ENCODE data around the gene TPGS2. TPM values are rescaled to one million over a fixed set of nuclear protein-coding genes. Genes with fewer than 3 reads are reported as not detected.
"Not testable (repeated sequence)": the region's sequence is repeated elsewhere in the genome, so short reads cannot be mapped to it uniquely, and the experiment has no call there.

Gene TPGS2
- polyA plus RNA-seq, 5 donors: 130 to 196 (median 167) TPM

DNA sequence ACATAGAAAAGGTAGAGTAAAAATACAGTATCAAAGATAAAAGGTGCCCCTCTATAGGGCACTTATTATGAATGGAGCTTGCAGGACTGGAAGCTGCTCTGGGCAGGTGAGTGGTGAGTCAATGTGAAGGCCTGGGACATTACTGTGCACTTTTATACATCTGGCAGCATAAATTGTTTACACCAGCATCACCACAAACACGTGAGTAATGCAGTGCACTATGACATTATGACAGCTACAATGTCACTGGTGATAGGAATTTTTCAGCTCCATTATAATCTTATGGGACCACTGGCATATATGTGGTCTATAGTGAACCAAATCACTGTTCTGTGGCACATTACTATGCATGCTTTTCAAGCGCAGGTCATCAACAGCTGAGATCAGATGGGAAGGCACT lies 48.1 kb downstream of the TPGS2 start:
- DNase-seq: no peak

DNA sequence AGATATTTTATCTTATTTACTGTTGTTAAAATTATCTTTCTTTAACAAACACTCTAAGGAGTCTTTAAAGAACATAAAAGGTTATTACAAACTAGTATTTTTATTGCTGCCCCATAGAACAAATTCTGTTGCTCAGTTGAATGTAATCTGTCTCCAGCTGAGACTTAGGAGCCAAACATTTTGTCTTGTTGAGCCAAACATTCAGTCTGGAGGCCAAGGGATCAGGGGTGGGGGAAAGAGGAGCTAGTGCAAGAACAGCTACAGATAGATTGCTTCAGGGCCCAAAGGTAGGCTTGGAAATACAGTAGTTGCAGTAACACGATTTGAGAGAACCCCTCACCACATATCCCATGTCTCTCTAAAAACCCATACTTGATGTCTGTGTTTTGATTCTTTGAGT lies 51.2 kb downstream of the TPGS2 start:
- no peak for DNase-seq

DNA sequence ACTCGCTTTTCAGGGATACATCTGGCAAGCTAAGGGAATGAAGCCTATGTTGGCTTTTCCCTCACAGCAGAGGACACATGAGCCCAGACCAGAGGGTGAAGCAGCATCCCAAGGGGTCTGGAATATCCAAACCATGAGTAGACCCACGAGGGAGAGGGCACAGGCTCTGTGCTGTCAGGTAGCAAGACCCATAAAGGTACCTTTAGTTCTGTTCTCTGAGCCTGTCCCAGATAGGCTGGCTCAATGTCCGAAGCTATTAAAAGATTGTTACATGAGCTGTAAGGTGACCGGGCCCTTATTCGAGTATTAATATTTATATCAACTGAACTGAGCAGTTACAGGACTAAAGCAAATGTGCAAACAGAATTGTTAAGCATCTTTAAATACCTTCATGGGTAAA lies 52.2 kb downstream of the TPGS2 start:
- DNase-seq: no peak

DNA sequence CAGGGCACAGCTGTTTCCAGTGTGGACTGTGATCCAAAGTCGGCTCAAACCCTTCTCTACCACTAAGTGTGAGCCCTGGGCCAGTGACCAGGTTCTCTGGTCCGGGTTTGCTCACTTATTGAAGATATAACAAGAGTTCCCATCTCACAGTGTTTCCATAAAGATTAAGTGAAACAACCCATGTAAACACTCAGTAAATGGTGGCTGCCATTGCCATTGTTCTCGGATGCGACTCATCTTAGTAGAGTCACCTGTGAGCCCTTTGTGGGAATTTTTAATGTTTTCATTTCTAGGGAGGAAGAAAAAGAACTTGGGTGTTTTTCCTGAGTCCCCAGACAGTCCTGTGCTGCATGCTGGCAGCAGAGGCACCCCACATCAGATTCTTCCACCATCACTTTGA lies 53.4 kb downstream of the TPGS2 start:
- no peak for DNase-seq

DNA sequence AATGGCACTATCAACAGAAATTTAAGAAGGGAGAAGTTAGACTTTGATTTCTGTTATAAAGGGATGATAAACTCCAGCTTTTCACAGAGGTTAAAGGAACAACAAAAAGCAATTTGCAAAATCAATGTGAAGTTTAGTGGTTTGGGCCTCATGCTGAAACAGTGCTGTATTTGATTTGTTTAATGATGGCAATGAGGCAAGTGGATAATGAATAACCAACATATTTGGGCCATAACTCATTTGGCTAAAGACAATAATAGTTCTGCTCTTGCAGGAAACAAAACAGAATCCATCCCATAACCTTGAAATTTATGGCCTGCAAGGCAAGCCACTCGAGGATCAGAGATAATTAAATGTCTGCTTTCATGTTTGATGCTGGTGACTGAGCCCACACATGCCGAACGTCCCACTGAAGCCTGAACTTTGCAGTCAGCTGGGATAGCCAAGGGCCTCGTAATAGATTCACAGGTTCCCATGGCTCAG lies 56.5 kb downstream of the TPGS2 start:
- no peak for DNase-seq

DNA sequence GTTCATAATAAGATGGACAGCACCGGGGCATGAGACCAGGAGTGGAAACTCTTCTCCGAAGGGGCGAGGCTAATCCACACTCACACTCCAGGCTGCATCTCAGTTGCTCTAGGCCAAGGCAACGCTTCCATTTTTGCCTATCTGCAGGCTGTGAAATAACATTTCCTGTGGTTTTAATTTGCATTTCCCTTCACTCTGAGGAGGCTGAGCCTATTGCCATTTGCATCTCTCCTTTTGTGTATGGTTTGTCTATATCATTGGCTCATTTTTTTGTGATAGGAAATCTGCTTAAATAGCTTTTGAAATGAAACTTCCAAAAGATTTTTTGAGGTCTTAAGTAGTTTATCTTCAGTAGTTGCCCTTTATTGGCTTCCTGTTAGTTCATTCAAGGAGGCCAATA lies 57.6 kb downstream of the TPGS2 start:
- no peak for DNase-seq

DNA sequence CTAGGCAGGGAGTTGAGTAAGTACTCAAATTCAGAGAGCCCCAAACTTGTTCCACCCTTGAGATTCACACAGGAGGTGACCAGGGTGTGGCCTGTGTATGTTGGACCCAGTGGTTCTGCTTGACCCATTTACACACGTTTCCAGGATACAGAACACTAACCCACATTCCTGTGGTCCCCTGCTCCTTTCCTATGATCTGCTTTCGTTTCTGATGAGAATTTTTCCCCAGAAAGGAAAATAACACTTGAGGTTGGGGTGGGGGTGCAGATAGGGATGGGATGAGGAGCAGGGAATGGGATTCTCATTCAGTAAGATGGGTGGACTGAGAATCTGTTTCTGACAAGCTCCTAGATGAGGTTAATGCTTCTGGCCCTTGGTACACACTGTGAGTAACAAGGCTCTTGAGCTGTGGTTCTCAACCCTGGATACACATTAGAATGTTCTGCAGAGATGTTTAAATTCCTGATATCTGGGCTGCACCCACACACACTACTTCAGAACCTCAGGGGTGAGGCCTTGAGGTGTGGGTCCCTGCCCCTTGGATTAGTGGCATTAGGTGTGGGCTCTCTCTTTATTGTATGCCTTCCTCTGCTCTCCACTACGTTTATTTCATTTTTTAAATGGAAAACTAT lies 58.4 kb downstream of the TPGS2 start:
- DNase-seq: no peak

DNA sequence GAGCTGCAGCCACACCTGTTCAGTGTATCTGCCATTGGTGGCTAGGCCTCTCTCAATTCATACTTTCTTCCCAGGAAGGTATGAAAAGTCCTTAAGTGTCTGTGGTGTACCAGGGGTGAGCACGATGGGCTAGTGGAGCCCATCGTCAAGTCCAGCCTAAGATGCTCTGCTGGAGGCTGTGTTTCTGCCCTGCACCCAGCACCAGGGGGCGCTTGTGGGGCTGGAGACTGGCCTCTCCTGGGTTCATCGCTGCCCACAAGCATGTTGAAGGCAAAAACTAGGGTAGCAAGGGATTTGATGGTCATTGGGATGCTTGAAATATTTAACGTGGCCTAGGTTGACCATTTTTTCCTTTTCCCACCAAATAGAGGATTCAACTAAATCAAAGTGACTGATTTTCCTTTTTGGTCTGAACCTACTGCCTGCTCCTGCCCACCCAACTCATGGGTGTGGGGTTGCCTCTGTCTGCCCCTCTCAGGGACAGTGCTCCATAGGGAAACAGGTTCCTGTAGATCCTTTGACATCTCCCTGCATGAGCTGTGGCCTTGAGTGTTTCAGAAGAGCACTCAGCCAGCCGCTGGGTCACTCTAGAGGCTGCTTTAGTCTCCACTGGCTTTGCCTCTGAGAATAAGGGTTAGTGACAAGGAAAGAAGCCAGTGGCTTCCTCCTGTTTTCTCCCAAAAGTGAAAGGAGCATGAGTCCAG lies 59.0 kb downstream of the TPGS2 start:
- DNase-seq: no peak

DNA sequence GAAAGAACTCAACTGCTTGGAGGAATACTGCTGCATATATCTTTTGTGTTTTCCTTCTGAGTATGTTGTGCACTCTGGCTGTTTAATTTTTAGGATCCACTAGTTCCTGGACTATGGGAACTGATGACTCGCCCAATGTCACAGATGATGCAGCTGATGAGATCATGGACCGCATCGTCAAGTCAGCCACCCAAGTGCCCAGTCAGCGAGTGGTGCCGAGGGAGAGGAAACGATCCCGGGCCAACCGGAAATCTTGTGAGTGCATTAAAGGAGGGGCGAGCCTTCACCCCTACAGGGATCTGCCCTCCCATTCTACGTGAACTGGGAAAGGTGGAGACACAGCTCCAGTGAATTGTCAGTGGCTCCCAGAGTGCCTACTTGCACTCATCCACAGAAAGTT lies 59.6 kb downstream of the TPGS2 start:
- DNase-seq: no peak

DNA sequence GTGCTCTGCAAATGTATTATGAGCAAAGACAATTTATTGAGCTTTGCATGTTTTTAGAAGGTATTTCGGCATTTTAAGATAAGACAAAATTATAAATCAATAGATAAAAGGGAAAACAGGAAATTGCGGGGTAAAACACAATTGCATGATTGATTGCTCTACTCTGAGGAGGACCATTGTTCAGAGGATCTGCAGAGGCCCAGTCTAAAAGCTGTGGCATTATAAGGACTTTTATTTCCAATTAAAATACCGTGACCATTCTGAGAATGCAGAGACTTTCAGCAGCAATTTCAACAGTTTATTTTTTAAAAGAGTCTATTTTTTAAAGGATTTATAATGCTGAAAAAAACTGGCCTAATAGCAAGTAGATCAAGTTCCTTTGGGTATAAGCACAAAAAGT lies 62.0 kb downstream of the TPGS2 start:
- DNase-seq: no peak

DNA sequence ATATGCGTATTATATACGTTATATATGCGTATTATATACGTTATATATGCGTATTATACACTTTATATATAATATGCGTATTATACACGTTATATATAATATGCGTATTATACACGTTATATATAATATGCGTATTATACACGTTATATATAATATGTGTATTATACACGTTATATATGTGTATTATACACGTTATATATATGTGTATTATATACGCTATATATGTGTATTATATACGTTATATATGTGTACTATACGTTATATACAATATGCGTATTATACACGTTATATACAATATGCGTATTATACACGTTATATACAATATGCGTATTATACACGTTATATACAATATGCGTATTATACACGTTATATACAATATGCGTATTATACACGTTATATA lies 65.8 kb downstream of the TPGS2 start:
- DNase-seq: not testable (repeated sequence)

DNA sequence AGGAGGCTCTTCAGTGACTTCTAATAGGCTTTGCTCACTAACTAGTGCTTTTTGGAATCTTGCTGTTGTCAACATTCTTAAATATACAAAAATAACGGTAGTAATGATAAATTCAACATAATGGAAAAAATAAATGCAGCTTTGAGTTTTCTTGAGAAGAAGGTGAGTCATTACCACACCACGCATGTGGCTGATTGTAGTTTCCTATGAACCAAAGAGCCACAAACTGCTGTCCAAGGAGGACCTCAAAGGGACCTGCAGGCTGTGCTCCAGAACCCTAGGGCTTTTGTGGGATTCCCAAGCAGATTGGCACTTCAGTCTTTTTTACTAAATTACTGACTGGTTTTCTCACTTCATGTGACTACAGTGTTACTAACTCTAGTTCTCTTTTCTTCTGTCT lies 66.7 kb downstream of the TPGS2 start:
- no peak for DNase-seq

DNA sequence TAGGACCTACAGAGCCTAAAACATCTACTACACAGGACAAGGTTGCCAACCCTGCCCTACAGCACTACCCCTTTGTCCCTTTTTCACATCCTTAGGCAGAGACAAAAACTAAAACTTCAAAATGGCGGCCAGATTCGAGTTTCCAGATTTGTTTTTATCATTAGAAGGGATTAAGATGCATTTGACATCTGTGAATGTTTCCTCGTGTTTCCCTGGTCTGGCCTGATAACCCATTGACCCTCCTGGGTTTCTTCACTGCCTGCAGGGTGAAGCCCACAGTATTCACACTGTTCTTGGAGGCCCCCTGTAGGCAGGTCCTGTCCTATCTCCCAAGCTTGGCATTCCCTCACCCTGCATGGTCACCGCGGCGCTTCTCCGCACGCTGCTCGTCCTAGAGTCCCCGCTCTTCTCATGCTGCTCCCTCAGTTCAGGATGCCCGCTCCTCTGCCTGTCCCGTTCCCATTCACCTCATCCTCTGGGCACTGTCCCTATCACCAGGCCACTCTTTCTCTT lies 67.6 kb downstream of the TPGS2 start:
- no peak for DNase-seq

DNA sequence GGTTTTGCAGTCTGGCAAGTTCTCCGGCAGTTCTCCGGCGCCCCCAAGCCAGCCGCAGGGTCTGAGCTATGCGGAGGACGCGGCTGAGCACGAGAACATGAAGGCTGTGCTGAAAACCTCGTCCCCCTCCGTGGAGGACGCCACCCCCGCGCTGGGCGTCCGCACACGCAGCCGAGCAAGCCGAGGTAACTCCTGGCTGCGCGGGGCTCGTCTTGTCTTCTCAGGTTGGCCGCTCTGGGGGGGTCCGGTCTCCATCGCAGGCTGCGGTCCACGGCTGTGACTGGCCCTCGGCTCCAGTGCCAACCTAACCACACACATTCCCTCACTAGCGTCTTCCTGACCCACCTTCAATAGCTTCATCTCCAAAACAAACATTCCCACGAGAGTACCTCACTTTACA lies 68.2 kb downstream of the TPGS2 start:
- DNase-seq: no peak

DNA sequence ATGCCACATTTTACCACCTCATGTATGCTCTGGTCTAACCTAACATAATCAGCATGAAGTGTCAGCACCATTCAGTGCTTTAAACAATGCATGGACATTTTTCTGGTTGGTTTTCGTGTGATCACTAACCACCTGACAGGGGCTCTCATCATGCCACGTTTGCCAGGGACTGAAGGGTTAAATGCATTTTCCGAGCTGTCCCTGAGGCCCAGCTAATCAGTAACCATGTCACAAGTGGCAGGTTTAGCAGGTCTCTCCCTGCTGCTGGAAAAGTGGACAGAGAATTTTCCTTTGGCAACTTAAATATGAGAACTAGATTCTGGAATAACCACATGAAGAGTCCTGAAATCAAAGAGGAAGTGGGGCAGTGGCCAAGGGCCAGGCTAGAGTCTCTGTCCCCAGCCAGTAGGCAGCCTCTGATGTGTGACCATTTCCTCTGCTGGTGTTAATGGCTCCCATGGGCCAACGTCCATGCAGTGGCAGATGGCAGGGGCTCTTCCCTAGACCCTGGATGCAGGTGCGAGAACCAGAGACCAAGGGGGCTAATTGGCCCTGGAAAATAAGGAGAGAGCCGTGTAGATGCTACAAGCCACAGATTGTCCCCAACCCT lies 69.5 kb downstream of the TPGS2 start:
- DNase-seq: no peak

DNA sequence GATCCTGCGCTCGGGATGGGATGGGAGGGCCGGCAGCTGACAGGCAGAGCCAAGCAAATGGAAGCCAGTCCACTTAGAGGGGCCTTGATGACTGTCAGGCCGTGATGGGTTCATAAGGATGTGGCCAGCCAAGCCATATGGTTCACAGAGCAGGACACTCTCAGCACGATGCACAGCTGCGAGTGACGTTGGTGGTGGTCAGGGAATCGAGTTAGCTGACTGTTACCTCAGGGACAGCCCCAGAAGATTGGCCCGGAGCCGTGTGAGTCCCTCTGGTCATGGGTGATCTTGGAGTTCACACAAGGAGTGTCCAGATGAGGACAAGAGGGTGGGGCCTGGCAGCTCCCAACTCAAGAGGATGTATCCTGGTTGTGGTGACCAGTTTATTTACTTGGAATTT lies 70.2 kb downstream of the TPGS2 start:
- DNase-seq: no peak

DNA sequence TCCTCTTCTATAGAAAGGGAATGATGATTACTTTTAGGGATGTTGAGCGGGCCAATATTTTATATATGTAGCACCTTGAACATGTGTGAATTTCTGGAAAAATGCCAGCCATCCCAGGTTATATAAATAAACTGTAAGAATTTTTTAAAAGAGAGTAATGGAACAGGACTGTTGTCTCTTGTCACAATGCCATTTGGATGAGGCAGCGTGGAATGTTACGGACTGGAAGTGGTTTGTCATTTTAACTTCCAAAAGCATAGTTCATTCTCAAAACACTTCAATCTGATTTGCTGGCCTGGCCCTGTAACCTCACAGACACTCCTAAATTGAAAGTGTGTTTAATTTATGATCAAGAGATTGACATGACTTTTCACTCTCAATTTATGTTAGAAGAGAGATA lies 70.8 kb downstream of the TPGS2 start:
- DNase-seq: no peak

DNA sequence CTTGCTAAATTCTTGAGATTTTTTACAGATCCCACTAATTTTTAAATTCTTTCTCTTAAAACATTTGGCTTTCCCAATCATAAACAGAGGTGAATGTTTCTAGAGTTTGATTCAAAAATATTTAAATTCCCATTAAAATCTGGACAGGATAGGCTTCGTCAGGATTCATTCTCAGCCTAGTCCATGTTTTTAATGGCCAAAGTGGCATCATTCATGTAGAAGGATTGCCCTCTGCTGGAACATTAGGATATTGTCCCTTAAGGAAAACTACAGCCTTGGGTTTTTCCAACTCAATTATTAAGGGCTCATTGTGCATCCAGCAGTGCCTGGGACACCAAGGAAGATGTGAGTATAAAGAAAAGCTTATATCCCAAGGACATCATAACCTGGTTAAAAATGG lies 71.7 kb downstream of the TPGS2 start:
- DNase-seq: peak; percentile 16 to 45

DNA sequence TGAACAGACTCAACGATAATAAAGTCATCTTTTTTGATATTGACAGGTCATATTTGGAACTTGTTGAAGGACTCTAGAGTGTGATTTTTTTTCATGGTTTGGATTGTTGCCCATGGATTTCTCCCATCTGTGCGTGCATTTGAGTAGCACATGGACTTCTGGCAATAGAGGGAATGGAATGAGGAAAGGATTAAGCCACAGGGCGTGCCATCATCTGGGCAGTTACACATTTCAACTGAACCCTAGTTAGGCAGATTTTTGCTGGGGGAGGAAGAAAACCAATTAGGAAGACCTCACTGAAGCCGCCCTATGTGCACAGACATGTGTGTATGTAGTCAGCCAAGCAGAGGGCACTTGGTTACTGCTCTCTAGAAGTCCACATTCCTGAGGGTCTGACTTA lies 72.6 kb downstream of the TPGS2 start:
- DNase-seq: no peak

DNA sequence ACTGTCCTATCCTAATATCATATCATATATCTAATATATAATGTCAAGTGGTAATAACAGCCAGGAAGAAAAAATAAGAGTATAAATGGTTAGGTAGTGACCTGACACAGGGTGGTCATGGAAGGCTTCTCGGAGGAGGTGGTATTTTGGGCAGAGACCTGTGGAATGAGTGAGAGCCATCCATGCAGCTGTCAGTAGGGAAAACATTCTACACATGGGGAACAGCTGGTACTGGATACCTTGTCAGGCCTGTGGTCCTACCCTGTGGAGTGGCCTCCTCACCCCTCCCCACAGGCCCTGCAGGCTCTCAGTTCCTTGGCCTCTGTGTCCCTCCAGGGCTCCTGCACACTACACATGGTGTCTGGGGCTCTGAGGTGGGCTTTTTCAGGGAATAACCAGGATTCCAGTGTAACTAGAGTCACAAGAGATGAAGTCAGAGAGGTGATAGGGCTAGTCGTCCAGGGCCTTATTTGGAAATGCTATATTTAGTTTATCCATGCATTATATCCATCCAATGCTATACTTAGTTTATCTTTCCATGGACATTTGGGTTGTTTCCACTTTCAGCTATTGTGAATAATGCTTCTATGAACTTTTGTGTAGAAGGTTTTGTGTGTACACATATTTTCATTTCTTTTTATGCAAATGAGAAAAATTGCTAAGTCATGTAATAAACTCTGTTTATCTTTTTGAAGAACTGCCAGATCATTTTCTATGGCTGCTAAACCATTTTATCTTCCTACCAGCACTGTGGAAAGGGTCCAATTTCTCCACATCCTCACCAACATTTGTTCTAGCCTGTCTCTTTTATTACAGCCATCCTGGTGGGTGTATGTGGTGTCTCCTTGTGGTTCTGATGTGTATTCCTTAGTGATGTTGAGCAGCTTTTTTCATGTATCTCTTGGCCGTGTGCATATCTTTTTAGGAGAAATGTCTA lies 75.6 kb downstream of the TPGS2 start:
- DNase-seq: no peak

DNA sequence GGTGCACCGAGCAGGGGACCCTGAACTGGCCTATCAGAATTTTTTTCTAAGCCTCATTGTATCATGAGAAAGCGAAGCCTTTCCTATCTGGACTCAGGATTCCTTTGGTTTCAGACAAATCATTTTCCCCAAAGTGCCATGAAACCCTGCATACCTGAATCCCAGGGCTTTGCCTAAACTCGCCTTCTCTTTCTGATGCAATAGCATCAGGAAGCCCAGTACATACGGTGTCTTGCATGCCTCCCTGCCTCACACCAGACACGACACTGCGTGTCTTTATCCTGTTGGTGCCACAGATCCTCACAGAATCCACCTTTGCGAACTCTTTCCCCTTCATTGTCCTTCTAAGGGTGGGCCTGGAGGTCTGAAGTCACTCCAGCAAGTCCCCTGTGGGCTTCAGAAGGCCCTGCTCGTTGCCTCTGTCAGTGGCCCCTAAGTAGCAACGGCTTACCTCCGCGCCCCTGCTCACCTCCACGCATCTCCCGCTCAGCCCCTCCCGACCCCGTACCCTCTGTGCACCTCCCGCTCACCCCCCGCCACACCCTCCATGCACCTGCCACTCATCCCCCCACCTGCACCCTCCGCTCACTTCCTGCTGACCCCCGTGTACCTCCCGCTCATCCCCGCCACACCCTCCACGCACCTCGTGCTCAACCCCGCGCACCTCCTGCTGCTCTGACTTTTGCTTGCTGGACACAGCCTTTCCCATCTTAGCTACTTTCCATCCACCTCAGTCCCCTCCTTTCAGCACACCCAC lies 83.4 kb downstream of the TPGS2 start:
- no peak for DNase-seq

Measured in right lung (tissue), 5 donors.